Measurements from ENCODE around the gene UBASH3B.

UBASH3B gene

DNA sequence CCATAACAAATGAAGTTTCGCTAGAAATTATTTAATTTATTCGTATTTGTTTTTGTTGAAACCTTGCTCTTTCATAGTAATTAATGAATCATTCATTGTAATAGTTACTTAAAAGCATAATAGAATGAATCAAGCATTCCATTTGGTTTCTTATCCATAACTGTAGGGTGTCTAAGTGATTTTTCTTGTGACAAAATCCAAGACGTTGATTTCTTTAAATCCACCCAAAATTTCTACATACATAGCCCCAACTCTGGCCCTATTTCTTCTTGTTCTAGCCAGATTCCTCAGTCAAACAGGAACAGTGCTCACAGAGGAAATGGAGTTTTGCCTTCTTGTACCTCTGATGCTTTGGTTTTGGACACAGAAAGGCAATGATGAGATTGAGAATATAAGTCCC is 25.5 kb downstream of the UBASH3B start:
- DNase-seq = no peak

DNA sequence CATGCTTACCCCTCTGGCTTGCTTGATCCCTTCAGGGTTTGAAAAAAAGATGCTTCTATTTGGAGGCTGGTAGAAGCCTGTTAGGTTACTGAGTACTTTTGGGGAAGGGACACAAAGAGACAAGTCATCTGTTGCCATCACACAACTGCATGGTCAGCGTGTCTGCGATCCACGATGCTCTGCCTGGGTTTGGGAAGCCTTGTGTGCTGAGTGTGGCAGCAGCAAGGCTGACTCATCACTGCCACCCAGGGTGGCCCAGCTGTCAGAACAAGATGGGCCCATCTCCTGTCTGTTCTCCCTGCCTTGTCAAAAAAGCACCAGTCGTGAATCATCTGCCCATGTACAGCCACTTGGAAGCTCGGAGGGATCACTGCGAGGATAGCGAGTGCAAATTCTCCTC is 26.2 kb downstream of the UBASH3B start:
- DNase-seq = no peak

DNA sequence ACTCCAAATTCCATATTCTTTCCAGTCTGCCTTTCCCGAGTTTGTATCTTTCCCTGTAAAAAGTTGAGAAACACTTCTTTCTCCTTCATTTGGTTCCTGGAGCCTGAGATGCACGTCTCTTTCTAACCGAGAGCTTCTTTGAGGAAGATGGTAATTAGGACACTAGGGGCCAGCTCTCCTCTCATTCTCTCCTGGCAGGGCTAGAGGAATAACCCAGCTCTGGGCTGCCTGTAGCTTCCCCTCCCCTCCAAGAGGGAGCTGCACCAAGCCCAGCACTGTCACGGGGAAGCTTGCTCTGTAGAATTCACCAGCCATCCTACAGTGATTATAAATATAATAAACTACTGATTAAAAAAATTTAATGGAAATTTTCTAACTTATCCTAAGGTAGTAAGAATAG is 26.9 kb downstream of the UBASH3B start:
- DNase-seq = no peak

DNA sequence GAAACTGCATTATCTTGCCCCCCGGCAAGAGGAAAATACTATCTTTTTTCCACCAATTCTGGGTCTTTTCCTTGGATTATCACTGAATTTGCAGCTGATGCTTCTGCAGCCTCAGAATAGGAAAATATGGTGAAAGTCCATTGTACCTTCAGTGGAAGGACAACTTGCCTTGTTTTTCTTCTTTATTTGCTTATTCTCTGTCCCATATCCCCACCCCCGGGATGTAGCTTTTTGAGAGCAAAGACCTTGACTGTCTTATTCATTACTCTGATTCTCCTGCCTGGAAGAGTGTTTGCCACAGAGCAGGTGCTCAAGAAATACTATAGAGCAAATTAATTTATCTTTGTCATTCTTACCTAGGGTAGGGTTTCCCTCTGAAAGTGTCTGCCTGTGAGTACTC is 29.5 kb downstream of the UBASH3B start:
- no peak for DNase-seq

DNA sequence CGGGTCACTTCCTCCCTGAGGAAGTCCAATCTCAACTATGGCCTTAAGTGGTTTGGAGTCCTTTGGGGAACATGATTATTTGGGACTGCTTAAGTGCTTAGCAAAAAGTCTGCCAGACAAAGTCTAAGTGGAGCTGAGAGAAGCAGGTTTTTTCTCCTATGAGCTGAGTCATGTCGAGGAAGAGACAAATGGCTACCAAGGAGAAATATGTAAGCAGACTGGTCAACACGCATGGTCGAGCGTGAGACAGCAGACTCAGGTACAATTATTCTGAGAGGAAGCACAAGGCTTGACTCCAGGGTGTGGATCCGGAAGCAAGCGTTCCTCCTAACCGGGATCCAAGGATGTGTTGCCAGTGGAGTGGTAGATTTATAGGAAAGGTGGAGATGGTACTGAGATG is 30.6 kb downstream of the UBASH3B start:
- no peak for DNase-seq

DNA sequence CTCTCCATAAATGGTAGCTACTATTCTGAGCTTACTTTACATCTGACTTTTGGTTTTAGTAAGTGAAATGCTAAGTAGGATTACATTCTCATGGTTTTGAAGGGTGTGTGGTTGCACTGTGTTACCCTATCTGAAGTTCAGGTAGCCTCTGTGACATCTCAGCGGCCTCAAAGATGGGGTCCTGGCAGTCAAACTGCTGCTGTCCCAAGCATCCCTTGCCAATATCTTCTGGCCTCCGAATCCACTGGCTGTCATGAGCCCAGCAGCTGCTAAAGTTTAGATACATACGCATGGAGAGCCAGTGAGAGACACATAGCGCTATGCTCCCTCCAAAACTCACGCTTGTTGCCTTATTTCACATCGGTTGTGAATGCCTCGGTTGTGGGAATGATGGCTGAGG is 34.9 kb downstream of the UBASH3B start:
- DNase-seq = no peak

DNA sequence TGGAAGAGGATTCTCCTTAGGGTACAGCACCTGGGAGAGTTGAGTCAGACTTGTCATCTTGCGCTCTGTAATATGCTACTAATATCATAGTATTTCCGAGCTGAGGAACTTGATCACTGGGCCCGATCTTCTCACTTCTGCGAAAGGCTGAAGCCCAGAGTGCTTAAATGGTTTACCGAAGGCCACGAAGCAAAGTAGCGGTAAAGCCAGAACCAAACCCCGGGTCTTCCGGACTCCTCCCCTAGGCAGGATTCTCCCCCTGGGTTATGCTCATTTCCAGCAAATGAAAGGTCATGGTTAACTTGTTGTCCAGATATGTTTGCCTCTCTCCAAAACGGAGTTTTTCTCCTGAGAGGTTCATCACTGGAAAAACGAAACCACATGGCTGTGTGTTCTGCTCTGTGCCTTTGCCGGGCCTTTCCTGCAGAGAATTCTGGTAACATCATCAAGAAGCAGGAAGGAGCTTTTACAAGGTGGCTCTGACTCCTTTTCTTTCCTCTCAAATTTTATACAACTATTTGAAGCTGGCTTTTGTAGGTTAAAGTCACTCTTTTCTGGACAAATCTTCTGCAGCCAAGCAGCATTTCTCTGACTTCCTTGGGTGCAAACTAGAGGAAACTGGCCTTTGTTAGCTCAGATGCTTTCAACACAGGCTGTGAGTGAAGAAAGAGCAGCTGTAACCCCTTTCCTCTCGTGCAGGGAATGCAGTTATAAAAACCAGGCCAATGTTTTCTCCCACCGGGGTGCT is 35.5 kb downstream of the UBASH3B start:
- no peak for DNase-seq

DNA sequence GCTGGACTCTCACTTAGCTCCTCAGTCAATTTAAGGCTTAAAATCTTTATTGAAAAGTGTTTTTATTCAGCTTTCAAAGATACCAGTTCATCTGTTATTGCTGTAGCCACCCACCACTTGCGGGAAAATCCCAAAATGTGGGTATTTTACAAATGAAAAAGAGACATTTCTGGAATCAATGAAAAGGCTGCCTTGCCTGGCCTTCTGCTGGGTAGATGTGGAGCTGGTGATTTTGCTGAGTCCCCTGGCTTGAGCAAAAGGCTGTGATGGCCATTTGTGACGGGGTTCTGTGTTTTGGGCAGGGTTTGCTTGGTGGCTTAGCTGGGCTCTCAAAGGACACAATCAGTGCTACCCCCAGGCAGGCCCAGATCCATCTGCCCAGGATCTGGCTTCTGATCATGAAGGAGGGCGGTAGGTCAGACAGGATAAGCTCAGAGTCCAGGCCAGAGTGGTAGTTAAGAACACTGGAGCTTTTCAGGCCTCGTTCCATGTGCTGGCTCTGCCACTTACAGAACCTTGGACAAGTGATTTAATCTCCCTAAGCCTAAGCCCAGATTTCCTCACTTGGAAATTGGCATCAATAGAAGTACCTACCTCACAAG is 36.1 kb downstream of the UBASH3B start:
- DNase-seq = no peak

DNA sequence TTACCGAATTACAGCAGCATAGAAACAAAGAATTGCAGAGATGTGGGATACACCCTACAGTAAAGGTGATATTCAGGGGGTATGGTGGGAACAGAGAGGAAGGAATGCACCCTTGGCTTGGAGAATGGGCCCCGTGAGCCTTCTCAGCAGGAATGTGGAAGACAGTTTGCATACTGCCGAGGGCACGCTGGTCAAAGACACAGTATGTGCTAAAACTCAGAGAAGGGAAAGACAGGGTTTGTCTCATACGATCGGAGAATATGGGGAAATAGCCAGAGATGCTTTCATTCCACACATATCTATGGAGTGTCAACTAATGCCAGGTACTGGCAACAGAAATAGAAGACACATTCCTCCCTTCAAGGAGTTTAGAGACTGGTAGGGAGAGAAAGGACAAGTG is 36.9 kb downstream of the UBASH3B start:
- DNase-seq = no peak

DNA sequence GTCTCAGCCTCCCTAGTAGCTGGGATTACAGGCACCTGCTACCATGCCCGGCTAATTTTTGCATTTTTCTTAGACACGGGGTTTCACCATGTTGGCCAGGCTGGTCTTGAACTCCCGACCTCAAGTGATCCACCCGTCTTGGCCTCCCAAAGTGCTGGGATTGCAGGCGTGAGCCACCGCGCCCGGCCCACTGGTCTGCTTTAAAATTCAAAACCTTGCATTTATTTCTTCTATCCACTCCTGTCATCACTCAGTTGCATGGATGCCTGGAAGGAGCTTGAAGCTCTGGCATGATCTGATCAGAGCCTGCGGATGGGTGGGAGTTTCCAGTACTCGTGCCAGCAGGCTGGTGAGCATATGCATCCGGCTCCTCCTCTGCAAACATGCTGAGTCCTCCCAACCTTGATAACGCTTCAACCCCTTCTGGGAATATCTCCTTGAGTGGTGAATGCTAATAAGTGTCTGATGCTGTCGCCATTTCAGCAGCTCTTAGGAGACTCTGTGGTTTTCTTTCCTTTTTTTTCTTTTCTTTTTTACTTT is 39.6 kb downstream of the UBASH3B start:
- DNase-seq = no peak

DNA sequence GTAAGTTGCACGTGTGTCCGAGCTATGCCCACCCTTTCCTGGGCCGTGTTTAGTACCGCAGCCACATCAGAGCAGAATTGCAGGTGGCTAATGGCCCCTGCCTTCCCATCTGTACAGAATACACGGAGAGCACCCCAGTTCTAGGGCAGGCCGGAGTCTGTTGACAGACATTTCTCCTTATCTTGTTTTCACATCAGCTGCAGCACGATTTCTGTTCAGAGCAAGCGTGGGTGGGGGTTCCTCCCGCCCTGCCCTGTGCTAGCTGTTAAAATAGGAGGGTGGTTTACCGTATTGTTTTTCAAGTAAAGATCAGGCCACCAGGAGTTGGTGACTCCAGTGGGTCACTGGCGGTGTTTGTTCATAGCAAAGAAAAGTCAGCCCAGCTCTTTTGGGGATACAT is 41.1 kb downstream of the UBASH3B start:
- no peak for DNase-seq

DNA sequence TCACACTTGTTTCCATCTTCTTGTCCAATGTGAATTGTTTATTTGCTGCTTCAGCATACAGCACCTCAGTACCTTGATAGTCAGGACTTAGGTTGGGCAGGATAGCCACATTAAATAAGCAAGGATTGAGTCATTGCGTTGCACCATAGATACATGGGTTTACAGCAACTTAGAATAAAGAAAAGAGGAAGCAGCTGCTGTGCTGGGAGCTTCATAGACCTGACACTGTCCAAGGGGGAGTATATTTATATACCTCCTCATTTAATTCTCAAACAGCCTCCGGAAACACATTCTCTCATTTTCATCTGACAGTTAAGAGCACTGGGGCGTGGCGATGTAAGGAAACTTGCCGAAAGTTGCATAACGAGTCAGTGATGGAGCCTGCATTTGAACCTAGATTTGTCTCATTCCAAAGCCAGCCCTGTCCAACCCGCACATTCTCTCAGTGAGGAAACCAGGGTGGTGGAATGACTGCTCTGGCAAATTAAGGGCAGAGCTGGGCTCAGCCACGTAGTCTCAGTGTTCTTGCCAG is 42.2 kb downstream of the UBASH3B start:
- DNase-seq = no peak

DNA sequence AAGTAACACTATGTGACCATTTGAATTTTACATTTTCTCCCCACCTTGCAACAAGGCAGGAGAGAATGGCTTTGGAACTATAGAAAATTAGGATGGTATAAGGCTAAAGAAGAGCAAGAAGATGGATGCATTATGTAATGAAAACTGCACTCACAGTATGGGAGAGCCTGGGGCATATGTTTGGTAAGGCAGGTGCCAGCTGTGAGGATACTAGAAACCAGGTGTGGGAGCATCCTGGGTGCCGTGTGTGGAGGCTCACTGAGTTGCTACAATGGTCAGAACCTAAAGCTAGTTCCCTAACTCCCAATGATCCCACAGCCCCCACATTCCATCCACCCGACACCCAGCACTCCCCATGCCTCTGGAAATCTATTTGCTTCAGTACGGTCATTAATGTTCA is 42.9 kb downstream of the UBASH3B start:
- no peak for DNase-seq

DNA sequence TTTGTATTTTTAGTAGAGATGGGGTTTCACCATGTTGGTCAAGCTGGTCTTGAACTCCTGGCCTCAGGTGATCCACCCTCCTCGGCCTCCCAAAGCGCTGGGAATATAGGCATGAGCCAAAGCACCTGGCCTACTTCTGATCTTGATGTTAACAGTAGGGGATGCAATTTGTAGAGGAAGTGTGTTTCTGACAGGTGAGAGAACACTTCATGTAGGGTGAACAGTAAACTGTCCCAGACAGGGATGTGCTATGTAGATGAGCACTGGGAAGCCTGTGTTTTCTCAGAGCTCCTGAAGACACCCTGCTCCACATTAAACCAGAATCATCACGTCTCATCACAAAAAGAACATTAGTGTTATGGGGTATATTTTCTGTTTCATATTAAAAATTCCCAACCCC is 45.1 kb downstream of the UBASH3B start:
- DNase-seq = no peak

DNA sequence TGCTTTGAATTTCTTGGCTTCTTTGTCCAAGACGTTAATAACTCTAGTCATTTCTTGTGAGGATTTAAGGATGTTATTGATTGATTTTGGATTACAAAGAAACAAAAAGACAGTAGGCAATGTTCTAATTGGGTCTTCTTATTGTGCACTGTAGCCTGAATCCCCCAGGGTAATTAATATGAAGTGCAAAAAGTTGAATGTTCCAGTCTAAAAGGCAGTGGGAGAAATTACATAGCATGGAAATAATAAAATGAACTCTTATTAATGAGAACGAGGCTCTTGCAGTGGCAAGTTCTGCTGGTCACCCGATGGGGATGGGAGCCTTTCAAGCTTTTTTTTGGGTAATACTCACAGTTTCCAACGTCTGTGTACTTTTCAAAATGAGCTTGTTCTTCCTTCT is 45.6 kb downstream of the UBASH3B start:
- no peak for DNase-seq

DNA sequence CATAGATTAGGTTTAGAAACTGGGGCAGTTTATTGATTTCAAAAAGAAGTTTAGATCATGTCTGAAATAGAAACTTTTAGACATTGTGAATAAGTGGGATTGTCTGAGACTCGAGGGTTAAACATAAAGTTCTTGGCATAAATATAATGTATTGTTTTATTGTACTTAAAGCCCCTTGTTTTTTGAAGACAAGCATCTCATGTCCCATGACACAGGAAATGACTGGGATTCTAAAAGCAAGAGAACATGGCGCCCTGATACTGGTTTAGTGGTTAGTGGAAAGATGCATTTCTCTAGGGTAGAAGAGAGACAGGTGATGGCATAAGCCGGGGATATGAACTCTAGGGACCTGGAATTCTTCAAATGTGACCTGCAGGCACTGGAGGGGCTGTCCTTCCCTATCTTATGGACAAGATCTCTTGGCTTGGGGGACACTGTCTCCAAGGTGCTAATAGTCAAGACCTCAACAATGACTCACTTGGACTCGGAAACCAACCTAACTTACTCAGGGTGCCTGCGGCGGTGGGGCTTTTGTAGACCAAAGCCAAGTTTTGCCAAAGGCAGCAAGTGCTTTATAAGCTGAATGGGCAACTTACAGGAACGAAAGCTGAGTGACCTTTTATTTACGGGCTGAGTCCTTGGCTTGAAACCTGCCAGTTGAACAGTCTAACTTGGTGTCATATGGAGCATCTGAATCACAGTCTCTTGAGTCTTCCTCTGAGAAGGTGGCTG is 48.2 kb downstream of the UBASH3B start:
- no peak for DNase-seq

DNA sequence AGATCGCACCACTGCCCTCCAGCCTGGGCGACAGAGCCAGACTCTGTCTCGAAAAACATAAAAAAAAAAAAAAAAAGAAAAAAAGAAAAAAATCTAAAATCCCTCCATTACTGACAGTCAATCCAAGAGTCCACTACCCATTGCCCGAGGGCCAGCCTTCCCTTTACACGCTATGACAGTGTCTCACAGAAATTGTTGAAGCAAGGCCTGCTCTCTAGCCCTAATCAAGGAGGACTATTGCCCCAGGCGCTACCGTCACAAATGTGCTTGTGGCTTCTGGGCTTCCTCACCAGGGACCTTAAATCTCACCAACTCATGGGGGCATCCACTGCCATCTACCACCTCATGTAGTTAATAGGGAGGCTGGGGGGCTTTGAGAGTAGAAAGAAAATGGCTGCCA is 49.9 kb downstream of the UBASH3B start:
- no peak for DNase-seq

DNA sequence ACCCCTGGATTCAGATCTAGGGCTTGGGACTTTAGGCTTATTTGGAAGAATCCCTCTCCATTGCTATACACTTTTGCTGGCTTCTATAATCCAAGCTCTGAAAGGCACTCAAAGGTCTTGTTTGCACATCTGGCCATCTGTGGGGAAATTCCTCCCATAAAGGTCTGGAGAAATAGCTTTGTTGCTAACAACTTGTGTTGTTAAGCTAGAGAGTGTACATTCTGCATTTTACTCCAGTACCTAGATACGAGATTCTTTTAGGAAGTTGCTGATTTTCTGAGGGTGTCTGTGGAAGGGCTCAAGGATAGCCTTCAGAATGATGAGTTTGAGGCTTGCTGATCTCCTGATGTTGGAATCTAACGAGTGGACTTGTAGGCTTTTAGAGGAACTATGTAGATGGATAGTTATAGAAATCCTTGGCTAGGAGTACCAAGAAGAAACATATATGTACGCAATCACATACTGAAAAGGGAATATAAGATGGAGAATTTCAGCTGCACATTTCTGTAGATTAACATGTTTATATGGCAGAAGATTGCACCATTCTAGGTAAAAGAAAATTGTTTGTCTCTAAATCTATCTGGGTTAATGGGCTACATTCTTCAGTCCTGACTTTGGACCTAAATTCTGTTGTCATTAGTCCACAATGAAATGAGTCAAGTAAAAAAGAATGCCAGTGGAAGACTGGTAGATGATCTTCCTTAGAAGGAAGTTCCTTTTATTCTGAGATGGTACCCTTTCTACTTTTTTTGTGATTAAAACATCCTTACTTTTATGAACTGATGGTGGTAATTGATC is 51.0 kb downstream of the UBASH3B start:
- DNase-seq = no peak

DNA sequence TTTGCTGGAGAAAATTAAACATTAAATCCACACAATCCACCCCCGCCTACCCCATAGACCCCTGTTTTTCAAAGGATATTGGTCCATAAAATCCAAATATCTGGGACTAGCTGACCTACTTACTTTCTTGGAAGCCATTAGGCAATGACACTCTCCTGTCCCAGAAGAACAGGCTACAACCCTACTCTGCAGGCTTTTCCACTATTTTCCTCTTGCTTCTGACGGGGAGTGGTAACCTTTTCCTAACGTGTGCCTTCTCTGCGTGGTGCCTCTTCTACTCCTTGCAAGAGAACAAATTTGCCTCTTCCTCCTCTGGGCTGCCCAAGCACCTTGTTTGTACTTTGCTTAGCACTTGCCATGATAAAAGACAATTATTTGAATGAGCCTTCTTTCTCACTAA is 51.6 kb downstream of the UBASH3B start:
- no peak for DNase-seq

DNA sequence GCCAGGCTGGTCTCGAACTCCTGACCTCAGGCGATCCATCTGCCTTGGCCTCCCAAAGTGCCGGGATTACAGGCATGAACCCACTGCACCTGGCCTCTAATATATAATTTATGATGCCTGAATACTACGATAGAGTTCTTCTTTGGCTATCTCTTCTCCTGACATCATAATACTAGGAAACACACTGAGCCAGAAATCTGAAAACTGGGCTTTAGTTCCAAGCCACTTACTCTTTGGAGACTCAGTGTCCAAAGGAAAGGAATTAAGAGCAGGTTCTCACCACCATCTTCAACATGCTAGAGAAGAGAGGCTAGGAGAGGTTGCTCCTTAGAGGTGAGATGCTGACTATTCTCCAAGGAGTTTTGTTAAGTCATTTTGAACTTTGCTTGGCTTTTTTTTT is 52.4 kb downstream of the UBASH3B start:
- no peak for DNase-seq

DNA sequence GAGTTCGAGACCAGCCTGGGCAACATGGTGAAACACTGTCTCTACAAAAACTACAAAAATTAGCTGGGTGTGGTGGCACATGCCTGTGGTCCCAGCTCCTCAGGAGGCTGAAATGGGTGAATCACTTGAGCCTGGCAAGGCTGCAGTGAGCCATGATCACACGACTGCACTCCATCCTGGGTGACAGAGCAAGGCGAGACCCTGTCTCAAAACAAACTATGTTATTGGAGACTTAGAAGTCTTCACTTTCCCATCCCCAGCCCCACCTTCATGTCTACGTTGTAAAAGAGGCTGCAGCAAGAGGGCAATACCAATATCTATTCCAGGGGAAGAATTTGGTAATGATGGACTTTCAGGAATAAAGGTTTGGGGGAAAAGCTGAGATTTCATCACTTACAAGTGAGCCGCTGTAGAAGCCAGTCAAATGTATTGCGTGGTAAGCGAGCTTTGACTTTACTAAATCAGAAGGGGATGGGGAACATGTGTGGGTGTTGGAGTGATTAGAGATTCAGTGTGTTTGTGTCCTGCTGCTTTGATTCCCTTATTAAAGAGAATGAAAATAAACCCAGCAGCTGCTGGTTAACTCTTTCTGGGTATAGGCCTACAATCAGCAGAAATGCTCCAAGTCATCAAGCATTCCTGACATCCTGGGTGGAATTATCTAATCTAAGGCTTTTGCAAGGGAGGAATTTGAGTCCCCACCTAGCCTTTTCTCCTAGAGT is 53.7 kb downstream of the UBASH3B start:
- no peak for DNase-seq

DNA sequence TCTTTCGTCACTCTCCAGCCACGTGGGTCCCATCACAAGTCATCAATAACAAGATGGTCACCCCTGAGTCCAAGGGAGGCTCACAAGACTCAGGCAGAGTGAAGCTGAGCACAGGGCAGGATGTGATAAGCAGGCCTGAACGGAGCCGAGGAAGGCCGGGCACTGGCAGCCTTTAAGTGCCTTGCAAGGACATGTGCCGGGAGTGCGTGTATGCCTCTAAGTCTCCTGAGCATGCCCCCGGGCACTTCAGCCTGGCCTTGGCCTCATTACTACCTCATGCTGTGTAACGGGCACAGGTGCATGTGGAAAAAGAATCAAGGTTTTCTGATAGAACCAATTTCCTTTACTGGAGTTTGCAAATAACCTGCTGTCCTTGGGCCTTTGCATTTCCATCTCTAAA is 55.8 kb downstream of the UBASH3B start:
- no peak for DNase-seq
